GM19455 (cell line): ENCODE data around the gene FEV.

ENCODE experiments used
- ATAC-seq: cut with Tn5 transposase; IDR thresholded peaks from one replicate; pipeline ENCODE4 v1.9.1; 2021; ENCODE audit not compliant: unreplicated experiment

Gene FEV

GRCh38 chr2:218979846-218980734 is 4.9 kb downstream of the FEV start:
- ATAC-seq, result peak; percentile 89

GRCh38 chr2:218975060-218975777 is 9.8 kb downstream of the FEV start:
- ATAC-seq, result no peak

DNA sequence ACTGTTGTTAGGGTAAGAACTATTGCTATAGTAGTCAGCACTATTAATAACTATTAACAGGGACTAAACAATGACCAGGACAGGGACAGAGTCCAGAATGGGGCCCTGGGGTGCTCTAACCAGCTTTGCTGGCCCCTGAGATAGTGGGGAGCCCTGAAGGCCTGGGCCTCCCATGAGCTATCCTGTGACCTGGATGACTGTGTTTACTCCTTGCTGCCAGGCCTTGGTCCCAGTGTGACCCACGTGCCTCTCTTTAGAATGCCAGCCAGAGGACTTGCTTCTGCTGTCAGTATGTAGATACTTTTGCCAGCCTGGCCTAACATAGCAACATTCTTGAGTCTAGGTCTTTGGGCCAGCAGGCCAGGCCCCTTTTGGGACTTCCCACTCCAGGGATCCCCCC is 14.1 kb downstream of the FEV start:
- no peak for ATAC-seq

GRCh38 chr2:218964041-218964771 is 20.8 kb downstream of the FEV start:
- ATAC-seq, result no peak

- no peak for ATAC-seq
These were observed 21.4 kb downstream of the FEV start for GRCh38 chr2:218963601-218964000.

DNA sequence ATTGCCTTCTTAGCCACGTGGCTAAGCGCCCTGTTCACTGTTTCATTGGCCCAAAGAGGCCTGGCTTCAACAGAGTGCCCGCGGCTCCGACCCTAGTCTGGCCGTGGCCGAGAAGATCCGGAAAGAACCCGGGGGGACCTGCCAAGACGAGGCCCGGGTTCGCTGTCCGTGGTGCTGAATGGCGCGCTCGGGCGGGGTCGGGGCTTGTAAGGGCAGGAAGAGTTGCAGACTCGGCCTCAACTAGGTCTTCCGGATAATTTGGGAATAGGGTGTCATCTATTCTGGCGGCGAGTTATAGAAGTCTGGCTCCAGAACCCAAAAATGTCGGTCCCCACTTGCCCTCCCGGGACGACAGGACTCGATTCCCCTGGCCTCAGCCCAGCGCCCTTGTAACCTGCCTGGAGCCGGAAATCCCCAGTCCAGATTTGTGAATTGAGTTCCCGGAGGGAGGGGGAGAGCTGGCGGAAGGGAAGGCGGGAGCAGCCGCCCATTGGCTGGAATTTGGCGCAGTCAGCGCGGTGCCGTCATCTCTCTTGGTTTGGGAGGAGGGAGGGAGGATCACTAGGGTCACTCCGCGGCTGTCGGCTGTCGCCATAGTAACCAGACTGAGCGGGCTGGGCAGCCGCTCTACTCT is 22.0 kb downstream of the FEV start:
- no peak for ATAC-seq

- no peak for ATAC-seq
These were observed 23.1 kb downstream of the FEV start for GRCh38 chr2:218961651-218962570.

- ATAC-seq, result no peak
These were observed 23.8 kb downstream of the FEV start for GRCh38 chr2:218961229-218961628.

- ATAC-seq, result no peak
These were observed 24.4 kb downstream of the FEV start for GRCh38 chr2:218960309-218961165.

GRCh38 chr2:218959761-218960308 is 25.1 kb downstream of the FEV start:
- ATAC-seq, result peak; percentile 29

- peak; percentile 99 for ATAC-seq
These were observed 25.7 kb downstream of the FEV start, which contains the start of gene CDK5R2 for GRCh38 chr2:218959141-218959731. CDK5R2 (plus strand) TSS chr2:218959666; CDS start chr2:218959821, 155 bp downstream.

DNA sequence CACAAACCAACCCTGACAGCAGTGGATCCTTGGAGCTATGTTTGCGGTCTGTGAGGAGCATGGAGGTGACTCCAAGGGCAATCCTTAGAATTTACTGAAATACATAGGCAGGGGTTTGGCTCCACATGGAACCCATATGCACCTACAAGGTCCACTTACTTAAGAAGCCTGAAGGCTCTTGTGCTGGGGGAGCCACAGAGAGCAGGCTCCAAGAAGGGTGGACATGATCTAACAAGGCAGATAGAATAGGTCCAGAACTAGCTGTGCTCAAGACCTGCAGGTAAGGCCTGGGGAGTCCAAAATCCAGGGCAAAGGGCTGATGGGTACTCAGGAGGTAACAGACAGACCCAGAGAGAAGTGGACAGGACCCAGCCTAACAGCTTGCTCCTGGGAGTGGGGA is 26.7 kb downstream of the FEV start:
- no peak for ATAC-seq

DNA sequence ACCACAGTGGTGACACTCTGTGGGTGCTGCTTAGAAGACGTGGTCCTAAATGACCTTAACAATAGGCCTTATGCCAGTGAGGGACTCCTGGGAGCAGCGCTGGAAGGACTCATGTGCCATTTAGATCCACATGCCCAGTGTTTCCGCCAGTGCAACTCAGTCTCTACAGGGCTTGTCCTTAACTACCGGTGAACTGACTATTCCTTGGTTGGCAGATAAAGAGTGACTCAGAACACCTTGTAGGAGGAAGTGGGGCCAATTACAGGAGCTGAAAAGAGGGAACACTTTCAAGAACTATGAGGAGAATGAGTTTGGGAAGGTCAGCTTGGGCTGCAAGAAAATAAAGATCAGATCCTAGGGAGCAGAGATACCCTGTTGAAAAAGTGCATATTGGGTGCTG is 27.3 kb downstream of the FEV start:
- ATAC-seq, result no peak

DNA sequence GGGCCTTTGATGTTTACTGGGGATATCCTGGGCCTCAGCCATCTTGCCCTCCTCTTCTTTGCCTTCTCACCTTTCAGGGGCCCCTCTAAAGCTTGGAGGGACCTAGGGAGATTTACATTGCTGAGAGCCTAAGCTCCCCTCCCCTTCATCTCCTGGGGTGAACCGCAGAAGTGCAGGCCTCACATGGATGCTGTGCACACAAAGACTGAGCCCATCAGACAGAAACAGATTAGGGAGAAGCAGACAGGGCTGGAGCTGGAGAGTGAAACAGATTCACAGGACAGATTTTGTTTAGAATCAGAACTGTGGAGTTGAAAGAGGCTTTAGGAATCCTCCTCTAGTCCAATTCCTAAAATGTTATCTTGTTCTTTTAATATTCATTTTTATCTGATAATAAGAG is 28.9 kb downstream of the FEV start:
- ATAC-seq, result no peak

DNA sequence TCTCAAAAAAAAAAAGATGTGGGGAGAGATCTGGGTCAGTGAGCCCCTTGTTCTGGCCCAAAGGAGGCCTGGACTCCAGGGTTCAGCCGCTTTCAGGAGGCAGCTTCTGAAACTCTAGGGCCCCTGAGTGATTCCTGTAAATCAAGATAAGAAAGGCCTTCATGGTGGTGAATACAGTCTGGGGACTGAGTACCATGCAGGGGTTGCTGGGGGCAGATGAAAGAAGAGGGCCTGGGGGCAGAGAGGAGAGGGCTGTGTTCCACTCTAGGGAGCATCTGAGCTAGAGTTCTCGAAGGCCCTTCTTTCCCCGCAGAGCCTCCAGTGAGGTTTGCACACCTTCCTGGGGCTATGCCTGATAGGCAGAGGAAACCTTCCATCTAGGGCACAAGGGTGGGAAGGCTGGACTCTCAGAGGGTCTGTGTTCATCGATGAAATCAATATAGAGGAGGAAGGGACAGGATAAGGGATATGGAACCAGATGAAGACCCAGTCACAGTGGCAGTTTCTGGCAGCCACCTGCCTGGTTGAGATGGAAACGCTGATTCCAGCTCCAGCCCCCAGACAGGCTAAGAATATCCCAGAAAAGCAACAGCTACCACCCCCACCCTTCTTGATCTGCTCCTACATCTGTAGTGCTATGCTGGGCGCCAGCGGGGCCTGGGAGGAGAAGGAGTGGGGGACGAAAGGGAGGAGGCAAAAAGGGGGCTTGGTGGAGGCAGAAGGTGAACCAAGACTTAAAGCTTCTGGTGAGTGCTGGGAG is 30.3 kb downstream of the FEV start:
- no peak for ATAC-seq

DNA sequence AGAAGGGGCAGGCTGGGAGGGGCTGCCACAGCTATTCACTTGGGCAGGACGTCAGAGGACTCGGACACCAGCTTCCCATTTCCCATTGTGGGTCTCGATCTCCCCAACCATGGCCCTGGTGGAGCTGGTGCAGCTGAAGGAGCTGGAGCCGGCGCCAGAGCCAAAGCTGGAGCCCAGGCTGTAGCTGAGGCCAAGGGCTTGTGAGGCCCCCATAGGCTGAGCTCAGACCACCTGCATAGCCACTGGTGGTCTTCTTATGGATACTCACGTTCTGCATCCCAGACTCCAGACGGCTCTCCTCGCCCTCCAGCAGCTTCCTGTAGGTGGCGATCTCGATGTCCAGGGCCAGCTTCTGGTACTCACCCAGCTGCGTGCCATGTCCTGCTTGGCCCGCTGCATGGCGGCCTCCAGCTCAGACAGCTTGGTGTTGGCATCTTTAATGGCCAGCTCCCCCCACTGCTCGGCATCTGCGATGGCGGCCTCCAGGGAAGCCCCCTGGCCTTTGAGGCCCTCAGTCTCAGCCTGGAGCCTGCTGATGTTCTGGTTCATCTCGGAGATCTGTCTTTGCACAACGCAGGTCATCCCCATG is 31.5 kb downstream of the FEV start:
- ATAC-seq, result no peak

DNA sequence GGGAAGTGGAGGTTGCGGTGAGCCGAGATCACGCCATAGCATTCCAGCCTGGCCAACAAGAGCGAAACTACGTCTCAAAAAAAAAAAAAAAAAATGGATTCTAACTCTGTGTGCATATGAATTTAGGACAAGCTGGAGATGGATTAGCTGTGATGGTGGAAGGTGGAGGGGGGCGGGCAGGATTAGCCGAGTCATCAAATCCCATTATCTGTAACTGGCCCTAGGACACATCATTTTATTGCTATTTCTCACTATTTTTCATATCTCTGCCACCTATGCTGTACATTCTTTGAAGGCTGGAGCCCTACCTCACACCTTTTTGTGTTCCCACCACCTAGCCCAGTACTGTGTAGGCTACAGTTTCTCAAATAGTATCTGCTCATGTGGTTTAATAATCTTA is 32.8 kb downstream of the FEV start:
- no peak for ATAC-seq
